Measurements from ENCODE around the gene RTL5. TPM values are rescaled to one million over a fixed set of nuclear protein-coding genes. Genes with fewer than 3 reads are reported as not detected.
"Not testable (repeated sequence)": the region's sequence is repeated elsewhere in the genome, so short reads cannot be mapped to it uniquely, and the experiment has no call there.

RTL5 gene
- total RNA-seq (2012; rRNA removed) = 0.44 and 0.51 TPM in 2 replicates

DNA sequence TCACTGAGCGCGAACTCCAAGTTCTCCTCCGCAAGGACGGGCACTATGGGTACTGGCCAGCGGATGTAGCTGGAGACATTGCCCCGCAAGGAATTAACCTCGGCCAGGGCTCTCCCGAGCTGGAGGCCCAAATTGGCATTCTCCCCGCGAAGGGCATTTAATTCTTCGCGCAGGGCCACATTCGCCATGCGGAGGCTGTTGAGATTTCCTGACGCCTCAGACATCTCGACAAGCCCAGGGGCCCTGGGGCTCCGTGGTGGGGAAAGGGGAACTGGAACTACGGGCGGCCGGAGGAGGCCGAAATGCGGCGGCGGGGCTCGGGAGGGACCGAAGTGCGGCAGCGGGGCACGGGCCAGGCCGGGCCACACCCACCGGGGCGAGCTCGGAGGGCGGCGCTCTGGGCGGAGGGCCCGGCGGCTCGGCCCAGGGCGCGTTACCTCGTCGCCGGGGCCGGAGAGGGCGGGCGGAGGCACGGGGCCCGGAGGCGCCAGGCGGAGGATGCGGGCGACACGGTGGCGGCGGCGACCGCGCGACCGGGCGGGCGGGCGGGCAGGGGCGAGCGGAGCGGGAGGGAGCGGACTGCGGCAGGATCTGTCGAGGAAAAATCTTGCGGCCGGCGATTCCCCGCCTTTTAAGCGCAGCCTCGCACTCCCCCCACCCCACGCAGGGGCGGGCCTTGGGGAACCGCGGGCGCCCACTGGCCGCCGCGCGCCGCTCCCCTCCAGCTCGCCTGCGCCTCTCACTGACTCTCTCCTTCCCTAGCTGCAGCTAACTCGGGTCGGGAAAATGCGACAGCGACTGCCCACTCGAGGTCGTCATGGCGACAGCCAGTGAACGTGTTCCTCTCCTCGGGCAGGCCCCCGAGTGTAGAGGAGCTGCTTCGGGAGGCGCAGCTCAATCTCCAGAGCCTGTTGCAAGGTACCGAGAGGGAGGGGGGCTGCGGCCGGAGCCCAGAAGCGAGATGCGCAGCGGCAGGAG lies at the start of gene RTL5:
Gene RTL5 (minus strand): TSS at position 599 of the 978 bp plus-strand sequence.
- H3K9me3 ChIP-seq (replicated peaks; ENCODE audit: low read length) = no peaks in the 10 kb centered on the region
- H3K4me3 ChIP-seq (ENCODE audit: low read length) = peak within 1 kb of the TSS; percentile 71
- H3K4me2 ChIP-seq (ENCODE audit: low read length) = peak within 1 kb of the TSS; percentile 86
- H3K9ac ChIP-seq (ENCODE audit: low read depth, low read length) = peak within 1 kb of the TSS; percentile 74
- H3K4me1 ChIP-seq (ENCODE audit: control insufficient read depth, insufficient read depth, low read length) = peaks cover 4% of the 10 kb centered on the region
- H3K27me3 ChIP-seq (ENCODE audit: control insufficient read depth, insufficient read depth, low read length) = peaks cover 65% of the 10 kb centered on the region
- no peaks in the 10 kb centered on the region for H3K36me3 ChIP-seq (ENCODE audit: insufficient read depth, low read length)

DNA sequence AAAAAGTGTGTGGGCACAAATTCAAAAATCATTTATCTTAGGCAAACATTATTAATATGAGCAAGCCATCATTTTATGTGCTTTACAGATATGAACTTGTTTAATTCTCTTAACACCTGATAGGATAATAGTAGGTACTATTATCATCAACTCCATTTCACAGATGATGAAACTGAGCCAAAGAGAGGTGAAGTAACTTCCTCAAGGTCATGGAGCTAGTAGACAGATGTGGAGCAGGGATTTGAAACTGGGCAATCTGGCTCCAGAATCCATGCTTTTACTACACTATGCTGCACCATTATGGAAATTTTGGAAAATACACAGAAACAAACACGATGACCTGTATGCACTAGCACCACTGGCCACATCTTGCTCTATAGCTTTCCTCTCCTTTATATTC lies 48.8 kb upstream of the RTL5 start:
- Histone ChIP-seq H3K9me3 (replicated peaks; ENCODE audit: low read length) (no peaks in the 10 kb centered on the region), H3K4me2 (ENCODE audit: low read length) (peak overlapping the region; percentile 76), H3K4me3 (ENCODE audit: low read length) (peak overlapping the region; percentile 90), H3K27me3 (ENCODE audit: control insufficient read depth, insufficient read depth, low read length) (no peaks in the 10 kb centered on the region), H3K9ac (ENCODE audit: low read depth, low read length) (peak overlapping the region; percentile 92), H3K36me3 (ENCODE audit: insufficient read depth, low read length) (no peaks in the 10 kb centered on the region), H3K4me1 (ENCODE audit: control insufficient read depth, insufficient read depth, low read length) (peaks cover 12% of the 10 kb centered on the region)

DNA sequence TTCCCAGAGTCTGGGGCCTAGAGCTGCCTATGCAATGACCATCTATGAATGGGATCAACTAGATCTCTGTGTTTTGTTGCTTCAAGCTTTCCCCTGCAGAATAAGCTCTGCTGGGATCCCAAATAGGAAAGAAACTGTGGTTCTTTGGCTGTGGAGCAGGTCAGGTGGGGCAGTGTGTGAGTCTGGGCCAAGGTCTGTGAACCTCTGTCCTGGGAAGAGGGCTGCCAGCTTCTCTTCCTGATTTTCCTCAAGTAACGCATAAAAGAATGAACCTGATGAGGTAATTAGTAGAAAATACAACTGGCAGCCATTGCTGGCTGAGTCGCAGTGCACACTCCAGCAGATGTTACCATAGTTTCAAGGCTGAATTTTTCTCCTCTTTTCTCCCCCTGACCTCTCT lies 45.3 kb upstream of the RTL5 start:
- Histone ChIP-seq H3K9ac (ENCODE audit: low read depth, low read length) (no peak overlapping the region), H3K36me3 (ENCODE audit: insufficient read depth, low read length) (no peaks in the 10 kb centered on the region), H3K27me3 (ENCODE audit: control insufficient read depth, insufficient read depth, low read length) (peaks cover 17% of the 10 kb centered on the region), H3K9me3 (replicated peaks; ENCODE audit: low read length) (no peaks in the 10 kb centered on the region), H3K4me1 (ENCODE audit: control insufficient read depth, insufficient read depth, low read length) (peaks cover 4% of the 10 kb centered on the region), H3K4me2 (ENCODE audit: low read length) (no peak overlapping the region), H3K4me3 (ENCODE audit: low read length) (no peak overlapping the region)

DNA sequence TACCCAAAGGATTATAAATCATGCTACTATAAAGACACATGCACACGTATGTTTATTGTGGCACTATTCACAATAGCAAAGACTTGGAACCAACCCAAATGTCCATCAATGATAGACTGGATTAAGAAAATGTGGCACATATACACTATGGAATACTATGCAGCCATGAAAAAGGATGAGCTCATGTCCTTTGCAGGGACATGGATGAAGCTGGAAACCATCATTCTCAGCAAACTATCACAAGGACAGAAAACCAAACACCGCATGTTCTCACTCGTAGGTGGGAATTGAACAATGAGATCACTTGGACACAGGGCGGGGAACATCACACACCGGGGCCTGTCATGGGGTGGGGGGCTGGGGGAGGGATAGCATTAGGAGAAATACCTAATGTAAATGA lies 44.6 kb upstream of the RTL5 start:
- not testable (repeated sequence) for H3K4me1 ChIP-seq (ENCODE audit: control insufficient read depth, insufficient read depth, low read length)

DNA sequence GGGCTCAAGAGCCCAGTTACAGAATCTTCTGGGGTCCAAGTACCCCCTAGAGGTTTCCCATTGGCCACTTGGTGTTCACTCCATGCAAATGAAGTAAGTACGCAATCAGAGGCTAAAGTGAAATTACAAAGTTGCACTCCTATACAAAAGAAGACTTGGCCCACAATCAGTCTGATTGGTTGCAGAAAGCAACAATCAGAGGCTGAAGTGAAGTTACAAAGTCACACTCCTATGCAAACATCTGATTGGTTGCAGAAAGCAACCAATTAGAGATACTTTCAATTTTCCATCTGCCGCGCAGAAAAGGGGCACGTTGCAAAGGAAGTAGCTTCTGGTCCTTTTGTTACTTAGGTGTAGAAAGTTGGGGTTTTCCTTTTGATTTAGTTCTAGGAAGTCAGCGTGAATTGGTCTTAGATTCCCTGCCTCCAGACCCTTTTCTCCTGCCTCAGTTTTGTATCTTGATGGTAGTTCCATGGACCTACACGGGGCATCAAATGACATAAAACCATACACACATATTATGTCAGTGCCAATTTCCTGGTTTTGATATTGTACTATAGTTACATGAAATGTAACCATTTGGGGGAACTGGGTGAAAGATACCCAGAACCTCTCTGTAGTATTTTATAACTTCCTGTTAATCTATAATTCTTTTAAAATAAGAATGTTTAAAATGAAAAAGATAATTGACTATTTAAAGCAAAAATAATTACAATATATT lies 37.5 kb upstream of the RTL5 start:
- H3K4me2 ChIP-seq (ENCODE audit: low read length) = peak overlapping the region; percentile 68
- H3K4me3 ChIP-seq (ENCODE audit: low read length) = no peak overlapping the region
- no peaks in the 10 kb centered on the region for H3K4me1 ChIP-seq (ENCODE audit: control insufficient read depth, insufficient read depth, low read length)
- H3K36me3 ChIP-seq (ENCODE audit: insufficient read depth, low read length) = no peaks in the 10 kb centered on the region
- H3K9ac ChIP-seq (ENCODE audit: low read depth, low read length) = no peak overlapping the region
- no peaks in the 10 kb centered on the region for H3K9me3 ChIP-seq (replicated peaks; ENCODE audit: low read length)
- peaks cover 42% of the 10 kb centered on the region for H3K27me3 ChIP-seq (ENCODE audit: control insufficient read depth, insufficient read depth, low read length)

More for the DNA sequence above, 44.6 kb upstream of the RTL5 start:
- H3K36me3 ChIP-seq (ENCODE audit: insufficient read depth, low read length); H3K9ac ChIP-seq (ENCODE audit: low read depth, low read length); H3K4me3 ChIP-seq (ENCODE audit: low read length); H3K9me3 ChIP-seq (replicated peaks; ENCODE audit: low read length); H3K4me2 ChIP-seq (ENCODE audit: low read length): not testable (repeated sequence)
- H3K27me3 ChIP-seq (ENCODE audit: control insufficient read depth, insufficient read depth, low read length) = peaks cover 17% of the 10 kb centered on the region

DNA sequence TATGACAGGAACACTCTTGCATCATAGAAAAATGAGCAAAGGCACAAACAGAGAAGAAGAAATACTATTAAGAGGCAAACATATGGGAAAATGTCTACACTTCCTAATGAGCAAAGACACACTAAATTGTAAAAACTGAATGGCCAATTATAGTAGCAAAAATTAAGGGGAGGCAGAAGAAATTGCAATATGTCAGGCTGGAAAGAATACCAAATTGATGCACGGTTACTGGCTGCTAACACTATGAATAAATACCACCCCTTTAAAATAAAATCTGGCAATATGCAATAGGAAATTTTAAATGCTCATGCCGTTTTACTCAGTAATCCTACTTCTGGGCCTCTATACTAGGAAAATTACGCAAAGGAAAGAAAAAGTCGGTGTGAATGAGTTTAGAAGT lies 33.8 kb upstream of the RTL5 start:
- H3K27me3 ChIP-seq (ENCODE audit: control insufficient read depth, insufficient read depth, low read length) = peaks cover 32% of the 10 kb centered on the region
- no peak overlapping the region for H3K9ac ChIP-seq (ENCODE audit: low read depth, low read length)
- no peak overlapping the region for H3K4me2 ChIP-seq (ENCODE audit: low read length)
- no peaks in the 10 kb centered on the region for H3K36me3 ChIP-seq (ENCODE audit: insufficient read depth, low read length)
- no peaks in the 10 kb centered on the region for H3K9me3 ChIP-seq (replicated peaks; ENCODE audit: low read length)
- H3K4me3 ChIP-seq (ENCODE audit: low read length) = no peak overlapping the region
- no peaks in the 10 kb centered on the region for H3K4me1 ChIP-seq (ENCODE audit: control insufficient read depth, insufficient read depth, low read length)

DNA sequence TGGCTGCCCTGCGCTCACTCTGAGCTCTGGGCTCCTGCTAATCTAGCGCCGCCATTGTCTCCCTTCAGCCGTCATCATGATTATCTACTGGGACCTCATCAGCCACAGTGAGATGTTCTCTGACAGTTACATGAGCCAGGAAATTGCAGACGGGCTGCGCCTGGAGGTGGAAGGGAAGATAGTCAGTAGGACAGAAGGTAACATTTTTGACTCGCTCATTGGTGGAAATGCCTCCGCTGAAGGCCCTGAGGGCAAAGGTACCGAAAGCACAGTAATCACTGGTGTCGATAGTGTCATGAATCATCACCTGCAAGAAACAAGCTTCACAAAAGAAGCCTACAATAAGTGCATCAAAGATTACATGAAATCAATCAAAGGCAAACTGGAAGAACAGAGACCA lies 28.1 kb upstream of the RTL5 start:
- no peaks in the 10 kb centered on the region for H3K4me1 ChIP-seq (ENCODE audit: control insufficient read depth, insufficient read depth, low read length)
- peaks cover 7% of the 10 kb centered on the region for H3K9me3 ChIP-seq (replicated peaks; ENCODE audit: low read length)
- no peak overlapping the region for H3K4me3 ChIP-seq (ENCODE audit: low read length)
- no peak overlapping the region for H3K4me2 ChIP-seq (ENCODE audit: low read length)
- no peaks in the 10 kb centered on the region for H3K36me3 ChIP-seq (ENCODE audit: insufficient read depth, low read length)
- peaks cover 29% of the 10 kb centered on the region for H3K27me3 ChIP-seq (ENCODE audit: control insufficient read depth, insufficient read depth, low read length)
- no peak overlapping the region for H3K9ac ChIP-seq (ENCODE audit: low read depth, low read length)

DNA sequence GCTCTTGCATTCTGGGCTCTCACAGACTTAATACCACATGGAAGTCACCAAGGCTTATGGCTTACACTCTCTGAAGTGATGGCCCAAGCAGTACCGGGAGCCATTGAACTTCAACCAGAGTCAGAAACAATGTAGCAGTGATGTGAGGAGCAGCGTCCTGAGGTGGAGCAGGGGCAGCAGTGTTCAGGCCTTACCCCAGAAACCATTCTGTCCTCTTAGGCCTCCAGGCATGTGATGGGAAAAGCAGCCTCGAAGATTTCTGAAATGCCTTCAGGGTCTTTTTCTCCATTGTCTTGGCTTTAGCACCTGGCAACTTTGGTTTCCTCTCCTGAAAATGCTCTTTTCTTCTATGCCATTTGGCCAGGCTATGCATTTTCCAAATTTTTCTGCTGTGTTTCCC lies 27.1 kb upstream of the RTL5 start:
- Histone ChIP-seq H3K4me1 (ENCODE audit: control insufficient read depth, insufficient read depth, low read length) (no peaks in the 10 kb centered on the region), H3K36me3 (ENCODE audit: insufficient read depth, low read length) (no peaks in the 10 kb centered on the region)

DNA sequence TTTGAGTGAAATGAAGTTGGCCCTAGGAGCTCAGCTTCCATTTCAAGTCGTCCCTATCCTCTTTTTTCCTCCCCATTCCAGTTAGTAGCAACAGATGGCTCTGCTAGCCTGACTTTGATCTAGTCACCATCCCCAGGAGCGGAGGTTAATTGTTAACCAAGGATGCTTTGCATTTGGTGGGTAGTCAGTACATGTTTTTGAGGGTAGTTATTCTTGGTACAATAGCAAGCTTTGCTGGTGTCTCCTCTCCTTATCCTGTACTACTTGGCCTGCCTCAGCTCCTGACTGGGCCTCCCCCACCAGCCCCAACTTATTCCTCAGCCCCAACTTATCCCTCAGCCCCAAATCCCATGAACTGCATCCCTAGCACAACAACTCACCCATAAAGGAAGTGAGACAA lies 14.8 kb upstream of the RTL5 start:
- Histone ChIP-seq H3K4me2 (ENCODE audit: low read length) (no peak overlapping the region), H3K4me1 (ENCODE audit: control insufficient read depth, insufficient read depth, low read length) (no peaks in the 10 kb centered on the region), H3K27me3 (ENCODE audit: control insufficient read depth, insufficient read depth, low read length) (peaks cover 86% of the 10 kb centered on the region), H3K9me3 (replicated peaks; ENCODE audit: low read length) (no peaks in the 10 kb centered on the region), H3K9ac (ENCODE audit: low read depth, low read length) (no peak overlapping the region), H3K36me3 (ENCODE audit: insufficient read depth, low read length) (no peaks in the 10 kb centered on the region), H3K4me3 (ENCODE audit: low read length) (no peak overlapping the region)

More for the DNA sequence above, 27.1 kb upstream of the RTL5 start:
- H3K4me2 ChIP-seq (ENCODE audit: low read length) = no peak overlapping the region
- H3K9me3 ChIP-seq (replicated peaks; ENCODE audit: low read length) = peaks cover 7% of the 10 kb centered on the region
- peaks cover 30% of the 10 kb centered on the region for H3K27me3 ChIP-seq (ENCODE audit: control insufficient read depth, insufficient read depth, low read length)
- H3K4me3 ChIP-seq (ENCODE audit: low read length) = no peak overlapping the region
- H3K9ac ChIP-seq (ENCODE audit: low read depth, low read length) = no peak overlapping the region

DNA sequence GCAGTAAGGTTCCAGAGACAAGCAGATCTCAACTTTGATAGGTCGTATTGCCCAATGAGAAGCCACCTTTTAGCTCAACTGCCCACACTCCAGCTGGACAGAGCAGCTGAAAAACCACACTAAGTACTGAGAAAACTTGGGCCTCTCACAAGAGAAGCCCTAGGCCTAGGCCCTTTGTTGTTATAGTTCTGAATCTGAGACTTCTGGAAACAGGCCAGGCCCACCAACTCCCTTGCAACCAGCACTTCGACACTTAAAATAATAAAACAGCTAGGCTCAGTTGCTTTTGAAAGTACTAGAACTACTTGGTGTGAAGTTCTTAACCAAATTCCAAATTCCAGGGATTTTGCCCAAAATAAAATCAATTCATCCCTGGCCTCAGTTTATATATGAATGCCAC lies 13.5 kb upstream of the RTL5 start:
- H3K9me3 ChIP-seq (replicated peaks; ENCODE audit: low read length) = no peaks in the 10 kb centered on the region
- H3K4me1 ChIP-seq (ENCODE audit: control insufficient read depth, insufficient read depth, low read length) = no peaks in the 10 kb centered on the region
- no peak overlapping the region for H3K4me3 ChIP-seq (ENCODE audit: low read length)
- no peak overlapping the region for H3K9ac ChIP-seq (ENCODE audit: low read depth, low read length)
- no peaks in the 10 kb centered on the region for H3K36me3 ChIP-seq (ENCODE audit: insufficient read depth, low read length)
- no peak overlapping the region for H3K4me2 ChIP-seq (ENCODE audit: low read length)
- H3K27me3 ChIP-seq (ENCODE audit: control insufficient read depth, insufficient read depth, low read length) = peaks cover 91% of the 10 kb centered on the region

DNA sequence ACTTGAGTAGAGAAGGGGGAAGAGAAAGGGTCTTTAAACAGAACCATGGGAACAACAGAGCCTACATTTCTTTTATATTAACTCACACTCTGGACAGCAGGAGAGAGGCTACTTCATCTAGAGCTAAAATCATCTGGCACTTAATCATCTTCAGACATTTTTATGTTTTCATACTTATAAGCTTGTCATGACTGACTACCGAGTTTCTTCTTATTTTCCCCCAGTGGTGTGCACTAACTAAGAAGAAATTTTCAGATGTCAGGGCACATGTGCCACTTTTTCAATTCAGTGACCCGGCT lies 11.8 kb upstream of the RTL5 start:
- H3K4me3 ChIP-seq (ENCODE audit: low read length) = no peak overlapping the region
- H3K27me3 ChIP-seq (ENCODE audit: control insufficient read depth, insufficient read depth, low read length) = peaks cover 89% of the 10 kb centered on the region
- no peak overlapping the region for H3K4me2 ChIP-seq (ENCODE audit: low read length)
- H3K4me1 ChIP-seq (ENCODE audit: control insufficient read depth, insufficient read depth, low read length) = no peaks in the 10 kb centered on the region
- H3K9ac ChIP-seq (ENCODE audit: low read depth, low read length) = no peak overlapping the region
- H3K9me3 ChIP-seq (replicated peaks; ENCODE audit: low read length) = no peaks in the 10 kb centered on the region
- H3K36me3 ChIP-seq (ENCODE audit: insufficient read depth, low read length) = no peaks in the 10 kb centered on the region
